Stimulated activated CD4-positive, alpha-beta T cell treated with anti-CD3 and anti-CD28 coated beads, Interleukin-1b, Interleukin-23, amount 100 ng/mL, for 24 hours (primary cell): Measurements from ENCODE around the gene TMOD2.

Experiments
- DNase-seq, 4 experiments: peaks; one replicate each; pipeline ENCODE4 v3.0.0-alpha.2; 2020; ENCODE audit warnings: low read depth in 4 of 4, low spot score in 1 of 4

The TMOD2 gene

DNA sequence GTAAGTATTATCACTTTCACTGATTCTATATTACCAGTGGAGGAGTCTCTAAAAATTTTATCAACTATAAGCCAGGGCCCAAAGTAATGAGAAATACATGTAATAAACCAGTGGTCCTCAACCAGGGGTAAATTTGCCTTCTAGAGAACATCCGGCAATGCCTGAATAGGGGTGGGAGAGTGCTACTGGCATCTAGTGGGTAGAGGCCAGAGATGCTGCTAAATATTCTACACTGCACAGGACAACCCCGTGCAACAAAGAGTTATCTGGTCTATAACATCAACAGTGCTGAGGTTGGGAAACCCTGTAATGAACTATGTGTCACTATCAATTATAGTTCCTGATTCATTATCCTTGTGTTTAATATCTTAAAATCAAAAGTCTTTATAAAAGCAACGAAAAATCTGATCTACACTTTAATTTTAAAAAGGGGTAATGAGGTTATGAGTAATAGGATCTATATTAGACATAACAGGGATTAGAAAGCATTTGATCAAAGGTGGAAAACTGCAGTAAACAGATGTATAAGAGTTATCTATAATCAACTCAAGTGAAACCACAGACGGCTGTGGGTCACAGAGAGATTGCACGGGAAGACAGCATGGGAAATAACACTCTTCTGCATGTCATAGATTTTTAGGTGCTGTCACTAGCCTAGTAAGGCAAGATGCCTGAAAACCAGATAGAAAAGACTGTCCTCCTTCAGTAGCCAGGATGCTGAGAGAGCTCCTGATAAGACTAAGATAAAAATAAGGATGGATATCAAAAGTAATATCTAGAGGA is 16.0 kb upstream of the TMOD2 start:
- DNase-seq = no peak

DNA sequence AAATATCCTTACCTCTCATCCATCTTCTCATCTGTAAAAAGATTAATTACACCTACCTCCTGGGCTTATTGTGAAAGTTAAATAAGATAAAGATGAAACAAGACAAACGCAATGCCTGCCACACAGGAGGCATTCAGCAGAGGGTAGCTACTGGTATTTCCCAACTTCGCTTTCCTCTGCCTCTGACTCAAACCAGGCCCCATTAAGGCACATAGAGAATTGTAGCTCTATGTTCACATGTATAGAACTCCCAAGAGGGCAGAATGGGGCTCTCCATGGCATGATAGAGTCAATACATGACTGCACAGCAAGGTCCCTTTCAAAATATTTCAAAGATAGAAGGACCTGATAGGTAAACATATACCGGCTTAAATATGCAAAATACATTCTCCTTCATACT is 15.3 kb upstream of the TMOD2 start:
- DNase-seq = no peak

DNA sequence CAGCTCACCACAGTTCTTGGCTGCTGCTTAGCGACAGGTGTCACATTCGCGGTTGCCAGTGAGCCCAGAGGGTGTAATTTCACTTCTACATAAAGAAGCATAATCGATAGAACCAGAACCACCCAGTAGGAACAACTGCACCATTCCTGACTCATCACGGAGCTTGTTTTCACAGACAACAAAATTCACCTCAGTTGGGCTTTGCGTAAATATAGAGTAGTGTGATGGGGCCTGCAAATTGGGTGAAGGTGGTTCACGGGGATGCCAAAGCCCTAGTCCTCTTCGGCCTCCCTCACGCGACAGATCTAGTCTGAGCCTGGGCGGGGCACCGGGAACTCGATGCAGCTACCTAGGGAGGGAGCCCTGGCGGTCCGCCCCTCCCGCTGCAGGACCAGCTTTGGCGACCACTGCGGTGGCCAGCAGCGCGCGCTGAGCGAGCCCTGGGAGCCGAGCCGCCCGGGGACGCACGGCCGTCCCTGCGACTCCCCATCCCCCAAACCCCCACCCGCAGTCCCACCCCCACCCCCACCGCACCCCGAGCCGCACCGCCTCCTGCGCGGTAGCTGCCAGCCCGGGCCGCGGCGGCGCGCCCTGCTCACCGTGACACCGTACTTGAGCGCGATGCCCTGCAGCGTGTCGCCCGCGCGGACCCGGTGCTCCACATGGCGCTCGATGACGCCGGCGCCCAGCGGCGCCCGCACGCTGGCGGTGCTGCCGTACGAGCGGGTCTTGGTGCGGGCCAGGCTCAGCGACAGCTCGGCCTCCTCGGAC is 14.5 kb upstream of the TMOD2 start:
- DNase-seq = peak in 1 of 4 experiments; percentile 51

DNA sequence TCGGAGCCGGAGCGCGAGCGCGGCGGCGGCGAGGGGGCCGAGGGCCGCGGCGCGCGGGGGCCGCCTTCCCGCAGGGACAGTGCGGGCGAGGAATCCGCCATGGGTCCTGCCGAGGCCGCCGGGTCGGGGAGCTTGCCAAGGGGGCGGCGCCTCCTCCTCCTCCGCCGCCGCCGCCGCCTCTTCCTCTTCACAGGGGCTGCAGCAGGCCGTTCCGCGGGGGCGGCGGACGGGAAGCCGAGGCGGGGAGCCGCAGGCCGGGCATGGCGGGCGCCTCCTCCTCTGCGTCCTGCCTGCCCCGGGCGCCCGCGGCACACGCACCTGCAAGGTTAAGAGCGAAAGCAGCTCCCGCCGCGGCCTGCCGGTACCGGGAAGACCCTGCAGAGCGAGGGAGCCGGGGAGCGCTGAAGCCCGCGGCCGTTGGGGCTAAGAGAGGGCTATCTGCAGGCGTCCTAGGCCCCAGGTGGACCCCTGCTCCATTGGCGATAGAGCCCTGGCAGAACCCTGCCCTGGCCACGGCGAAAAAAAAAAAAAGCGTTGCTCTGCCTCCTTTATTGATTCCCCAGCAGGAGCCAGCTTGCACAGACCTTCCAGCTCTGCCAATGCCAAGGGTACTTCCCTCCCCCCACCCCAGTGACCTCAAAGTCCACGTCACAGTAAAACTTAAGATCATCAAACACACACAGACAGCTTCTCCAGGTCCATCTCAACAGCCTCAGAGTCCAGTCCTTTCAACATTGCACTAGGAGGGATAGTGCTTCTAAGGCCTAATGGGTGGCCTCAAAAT is 13.7 kb upstream of the TMOD2 start, which contains the start of gene LYSMD2:
TSS of gene LYSMD2 (minus strand) at position 134 of the 784 bp plus-strand sequence. CDS start at position 101, 33 bp downstream.
- DNase-seq = peak in 3 of 4 experiments; percentile 40 to 61 (median 49)

DNA sequence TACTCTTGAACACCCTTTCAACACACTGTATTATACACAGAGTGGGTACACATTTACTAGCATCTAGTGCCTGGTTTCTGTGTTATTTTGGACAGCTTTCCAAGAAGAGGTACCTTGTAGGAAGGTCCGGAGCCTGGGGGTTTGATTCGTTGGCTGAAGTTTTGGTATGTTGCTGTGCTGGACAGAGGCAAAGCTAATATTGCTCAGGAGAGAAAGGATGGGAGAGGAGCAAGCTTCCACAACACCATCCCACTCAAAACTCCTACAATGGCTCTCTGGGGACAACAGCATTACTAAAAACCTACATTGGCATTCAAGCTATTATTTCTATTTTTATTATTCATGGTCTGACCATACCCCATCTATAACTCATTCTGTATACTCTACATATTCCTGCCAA is 12.8 kb upstream of the TMOD2 start:
- no peak for DNase-seq

DNA sequence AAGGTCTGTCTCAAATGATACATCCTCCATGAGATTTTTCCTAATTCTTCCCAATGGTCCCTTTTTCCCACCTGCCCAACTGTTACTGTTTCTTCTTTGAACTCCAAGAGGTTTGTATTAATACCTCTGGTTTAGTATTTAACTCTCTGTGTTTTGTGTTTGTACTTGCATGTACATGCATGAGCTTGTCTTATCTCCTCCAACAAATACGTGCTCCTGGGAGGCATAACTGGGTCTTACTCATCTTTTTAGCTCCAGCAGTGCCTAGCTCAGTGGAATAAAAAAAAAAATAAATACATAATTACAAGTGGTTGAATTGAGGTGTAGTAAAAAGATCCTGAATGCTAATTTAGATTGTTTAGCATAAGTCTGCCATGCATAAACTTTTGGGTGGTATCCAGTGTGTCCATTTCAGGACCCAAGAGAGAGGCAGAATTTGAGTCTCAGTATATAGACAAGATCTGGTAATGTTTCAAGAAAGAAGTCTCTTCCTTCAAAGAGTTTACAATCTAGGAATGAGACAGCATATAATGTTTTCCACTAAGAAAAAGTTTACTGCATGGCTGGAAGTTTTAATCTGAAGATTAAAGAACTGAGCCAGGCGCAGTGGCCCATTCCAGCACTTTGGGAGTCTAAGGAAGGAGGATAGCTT is 12.2 kb upstream of the TMOD2 start:
- DNase-seq = no peak

DNA sequence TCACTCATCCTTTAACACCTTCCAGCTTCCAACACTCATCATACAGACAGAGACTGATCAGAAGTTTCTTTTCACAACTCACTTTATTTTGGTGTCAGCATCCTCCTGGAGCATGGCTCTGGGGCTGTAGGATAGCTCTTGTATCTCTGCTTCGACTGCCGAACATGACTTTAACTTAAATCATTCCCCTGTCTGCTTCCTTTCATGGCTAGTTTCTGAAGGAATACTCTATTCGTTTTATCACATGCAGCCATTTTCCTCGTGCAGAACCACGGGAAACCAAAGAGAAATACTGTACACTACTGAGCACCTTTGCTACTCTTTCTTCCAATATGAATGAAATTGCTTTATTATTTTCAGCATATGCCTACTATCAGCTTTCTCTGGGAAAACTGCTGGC is 2.1 kb upstream of the TMOD2 start:
- DNase-seq = no peak

DNA sequence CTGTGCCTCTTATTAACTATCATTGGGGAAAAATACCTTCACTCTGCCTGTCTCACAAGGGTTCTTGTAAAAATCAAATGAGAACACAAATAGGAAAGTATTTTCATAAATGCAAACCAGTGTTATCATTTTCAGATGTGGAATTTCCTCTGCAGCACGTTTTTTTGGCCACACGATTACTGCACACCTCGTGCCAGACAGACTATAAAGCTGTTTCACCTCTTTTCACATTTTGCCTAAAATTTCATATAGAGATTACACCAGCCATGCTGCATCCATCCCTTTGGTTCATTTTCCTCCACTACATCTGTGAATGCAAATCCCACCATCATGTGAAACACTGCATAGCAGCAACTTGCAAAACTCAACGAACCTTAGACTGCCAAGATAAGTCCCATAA is 1.2 kb upstream of the TMOD2 start:
- no peak for DNase-seq

DNA sequence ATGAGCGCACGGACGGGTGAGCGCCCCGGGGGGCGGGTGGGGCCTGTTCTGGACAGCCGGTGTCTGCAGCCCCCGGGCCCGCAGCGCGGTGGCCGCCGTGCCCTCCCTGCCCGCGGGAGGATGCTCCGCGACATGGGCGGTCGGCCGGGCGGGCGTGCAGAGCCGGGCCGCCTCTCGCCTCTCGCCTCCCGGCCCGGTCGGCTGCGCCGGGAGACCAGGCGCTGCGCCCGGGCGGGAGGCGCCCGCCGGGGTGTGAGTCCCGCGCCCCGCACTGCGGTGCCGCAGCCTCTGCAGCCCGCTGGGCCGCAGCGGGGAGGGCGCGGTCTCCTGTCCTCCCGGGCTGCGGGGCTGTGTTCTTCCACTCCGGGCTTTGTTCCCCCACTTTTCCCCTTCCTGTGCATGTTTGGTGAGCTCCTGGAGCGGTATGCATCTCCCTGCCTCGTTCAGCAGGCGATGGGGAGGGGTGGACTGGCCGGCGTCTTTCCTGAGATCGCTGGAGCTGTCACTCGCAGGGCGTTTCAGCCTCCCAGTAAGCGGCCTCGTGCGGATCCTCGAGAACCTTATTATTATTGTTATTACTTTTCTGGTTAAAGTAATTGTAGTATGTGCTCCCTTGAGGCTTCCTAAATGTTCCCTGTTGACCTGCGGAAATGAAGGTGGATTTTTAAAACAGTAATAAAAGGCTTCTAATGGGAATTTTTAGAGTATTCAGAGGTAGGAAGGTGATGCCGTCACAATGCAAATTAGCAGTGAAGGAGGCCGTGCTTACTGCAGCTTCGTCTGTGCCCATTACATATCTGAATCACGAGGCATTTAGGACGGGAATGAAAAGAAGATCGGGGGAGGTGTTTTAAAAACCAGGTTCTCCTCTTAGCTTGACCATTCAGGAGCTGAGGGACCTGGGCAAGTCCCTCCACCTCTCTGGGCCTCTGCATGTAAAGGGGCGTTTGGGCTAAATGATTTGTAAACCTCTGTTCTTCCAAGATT is 593 bp downstream of the TMOD2 start:
- no peak for DNase-seq

DNA sequence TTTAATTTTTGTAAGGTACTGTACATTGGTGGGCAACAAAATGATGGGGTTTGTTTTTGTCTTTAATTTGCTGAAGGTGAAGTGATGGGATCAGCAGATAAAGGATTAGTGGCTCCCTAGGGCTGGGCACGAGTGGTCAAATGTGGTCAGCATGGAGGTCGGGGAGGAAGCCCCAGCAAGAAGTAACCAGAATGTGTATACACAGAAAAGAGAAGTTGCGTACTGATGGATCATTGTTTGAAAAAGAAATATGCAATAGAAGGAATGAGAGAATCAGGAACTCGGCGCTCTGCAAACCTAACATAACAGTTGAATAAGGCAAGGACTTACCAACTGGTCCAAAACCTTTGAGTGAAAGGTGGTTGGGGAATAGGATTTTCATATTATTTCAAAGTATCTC is 1.5 kb downstream of the TMOD2 start:
- no peak for DNase-seq

DNA sequence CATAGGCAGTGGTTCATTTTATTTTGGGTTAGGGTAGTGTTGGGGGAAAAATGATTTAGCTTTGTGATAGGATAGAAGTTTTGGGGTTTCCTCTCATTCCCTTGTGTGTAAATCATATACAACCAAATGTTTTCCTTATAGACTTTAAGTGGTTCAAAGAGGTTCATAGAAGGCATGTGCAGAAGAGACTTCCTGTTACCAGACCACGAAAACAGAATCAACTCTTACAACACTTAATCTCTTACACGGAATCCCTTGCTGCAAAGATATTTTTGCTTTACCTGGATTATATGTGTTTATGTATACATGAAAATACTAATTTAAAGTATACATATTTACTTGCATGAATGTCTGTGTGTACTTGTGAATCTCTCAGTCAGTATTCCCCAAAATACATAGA is 2.9 kb downstream of the TMOD2 start:
- no peak for DNase-seq

DNA sequence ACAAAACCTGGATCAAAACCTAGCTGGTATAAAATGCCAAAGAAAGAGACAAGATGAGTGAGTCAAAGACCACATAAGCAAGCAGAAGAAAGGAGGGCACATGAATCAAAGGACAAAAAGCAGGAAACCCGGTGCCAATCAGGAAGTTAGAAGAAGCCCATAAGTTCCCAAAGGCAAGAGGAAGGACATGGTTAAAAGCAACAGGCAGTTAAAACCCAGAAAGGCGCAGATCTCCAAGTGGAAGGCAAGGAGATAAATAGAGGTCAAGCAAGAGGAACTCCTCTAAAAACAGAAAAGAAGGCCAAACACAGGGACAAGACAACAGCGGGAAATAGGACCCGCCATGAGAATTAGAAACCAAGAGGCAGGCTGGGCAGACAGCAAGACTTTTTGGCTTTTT is 4.4 kb downstream of the TMOD2 start:
- DNase-seq = no peak

DNA sequence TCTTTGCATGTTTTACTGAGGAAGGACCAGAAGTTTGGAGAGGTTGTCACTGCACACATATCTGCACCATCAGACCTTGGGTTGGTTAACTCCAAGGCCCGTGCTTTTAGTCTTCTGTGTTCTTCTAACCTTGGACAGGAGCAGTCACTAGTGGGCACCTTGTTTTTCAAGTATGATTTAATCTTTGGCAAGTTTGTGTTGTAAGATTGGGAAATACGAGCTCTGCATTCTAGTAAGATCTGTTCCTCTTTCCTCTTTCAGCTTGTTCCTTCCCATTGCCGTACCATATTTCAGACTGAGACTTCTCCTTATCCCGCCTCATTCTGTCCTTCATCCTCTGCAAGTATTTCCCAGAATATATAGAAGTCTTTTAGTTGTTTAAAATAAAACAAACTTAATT is 5.1 kb downstream of the TMOD2 start:
- no peak for DNase-seq

DNA sequence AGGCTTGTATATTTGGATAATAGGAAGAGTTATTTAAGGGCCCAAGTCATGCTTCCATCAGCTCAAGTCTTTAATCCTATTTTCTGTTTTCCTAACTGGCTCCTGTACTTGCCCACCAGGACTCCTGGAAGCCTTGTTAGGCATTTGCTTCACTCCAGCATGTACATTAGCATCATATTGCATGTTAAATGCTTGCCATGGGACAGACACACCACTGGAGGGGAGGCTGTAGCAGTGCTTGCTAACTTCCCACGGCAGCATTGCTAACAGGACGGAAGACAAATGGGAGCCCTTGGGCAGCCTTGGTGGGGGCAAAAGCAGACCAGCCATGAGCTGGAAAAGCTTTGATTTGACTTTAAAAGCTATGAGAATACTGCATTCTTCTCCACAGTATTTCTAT is 6.1 kb downstream of the TMOD2 start:
- DNase-seq = no peak

DNA sequence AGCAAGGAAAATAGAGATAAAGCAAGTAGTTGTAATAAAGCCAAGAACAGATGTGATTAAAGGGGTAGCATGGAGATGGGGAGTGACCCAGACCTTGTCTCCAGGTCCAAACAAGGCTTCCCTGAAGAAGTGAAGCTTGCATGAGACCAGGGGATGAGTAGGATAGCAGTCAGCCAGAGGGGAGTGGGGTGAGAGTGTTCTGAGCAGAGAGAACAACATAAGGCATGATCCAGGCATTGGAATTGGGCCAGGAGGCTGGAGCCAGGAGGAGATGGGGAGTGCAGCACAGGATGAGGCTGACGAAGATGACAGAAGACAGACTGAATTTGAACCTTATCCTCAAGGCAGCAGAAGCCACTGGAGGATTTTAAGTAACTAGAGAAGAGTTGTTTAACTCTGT is 7.2 kb downstream of the TMOD2 start:
- DNase-seq = no peak

DNA sequence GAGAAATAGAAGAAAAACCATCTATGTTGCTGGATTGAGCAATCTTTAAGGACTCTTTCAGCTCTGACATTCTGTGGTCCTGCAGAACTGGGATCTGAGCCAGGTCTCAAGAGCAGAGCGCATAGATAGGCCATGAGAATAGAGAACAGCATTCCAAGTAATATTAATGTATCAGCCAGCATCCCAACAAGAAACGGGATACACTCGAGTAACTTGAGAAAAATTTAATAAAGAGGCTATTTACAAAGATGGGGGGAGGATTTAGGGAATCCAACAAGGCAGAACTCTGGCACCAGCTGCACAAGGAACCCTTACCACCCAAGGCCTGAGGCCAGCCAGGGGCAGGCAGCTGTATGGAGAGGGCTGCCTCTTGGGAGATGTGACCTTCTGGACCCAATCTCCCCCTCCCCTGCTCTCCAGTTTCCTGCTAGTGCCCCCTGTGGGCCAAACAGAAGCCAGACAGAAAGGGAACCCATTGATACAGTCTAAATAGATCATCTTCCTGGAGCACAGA is 8.2 kb downstream of the TMOD2 start:
- no peak for DNase-seq

DNA sequence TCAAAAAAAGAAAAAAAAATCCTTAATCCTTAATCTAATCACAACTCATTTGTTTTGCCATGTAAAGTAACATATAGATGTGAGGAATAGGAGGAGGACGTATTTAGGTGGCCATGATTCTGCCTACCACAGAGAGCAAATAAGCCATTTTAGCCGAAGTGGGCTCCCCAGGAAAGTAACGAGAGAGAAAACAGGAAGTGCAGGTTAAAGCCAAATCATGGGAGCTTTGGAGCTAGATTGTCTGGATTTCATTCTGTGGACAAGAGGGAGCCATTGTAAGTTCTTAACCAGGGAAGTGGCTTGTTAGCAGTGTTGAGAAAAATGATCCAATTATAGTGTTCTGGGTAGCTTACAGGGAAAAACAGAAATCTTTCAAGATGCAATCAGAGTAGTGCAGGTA is 9.4 kb downstream of the TMOD2 start:
- DNase-seq = no peak

DNA sequence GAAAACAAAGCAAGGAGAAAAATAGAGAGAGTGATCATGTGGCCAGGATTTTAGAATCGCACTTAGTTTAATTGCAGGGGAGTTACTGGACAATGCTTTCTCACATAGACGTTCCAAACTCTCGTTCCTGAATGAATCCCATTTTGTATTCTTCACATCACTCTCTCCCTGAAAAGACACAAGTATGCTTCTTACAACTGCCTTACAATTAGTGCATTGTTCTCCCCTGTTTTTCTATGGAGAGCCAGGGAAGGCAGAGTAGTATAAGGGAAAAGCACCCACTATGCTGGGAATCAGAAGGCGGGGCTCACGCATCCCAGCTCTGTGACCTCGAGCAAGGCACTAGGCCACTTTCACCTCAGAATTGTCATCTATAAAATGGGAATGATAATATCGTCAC is 14.4 kb downstream of the TMOD2 start:
- DNase-seq = no peak

DNA sequence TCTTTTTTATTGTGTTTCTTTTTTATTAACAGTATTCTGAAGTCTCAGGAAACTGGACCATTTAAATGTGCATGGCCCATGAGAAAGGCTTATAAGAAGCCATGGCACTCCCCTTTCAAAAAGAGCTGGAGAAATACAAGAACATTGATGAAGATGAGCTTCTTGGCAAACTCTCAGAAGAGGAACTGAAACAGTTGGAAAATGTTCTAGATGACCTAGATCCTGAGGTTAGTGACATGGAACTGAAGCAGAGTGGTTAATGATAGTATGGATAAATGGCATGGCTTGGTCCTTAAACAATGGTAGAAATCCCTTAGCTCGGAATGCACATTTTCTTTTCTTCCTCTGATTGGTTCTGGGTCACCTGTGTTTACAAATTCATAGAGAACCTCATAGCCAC is 14.9 kb downstream of the TMOD2 start:
- DNase-seq = no peak

DNA sequence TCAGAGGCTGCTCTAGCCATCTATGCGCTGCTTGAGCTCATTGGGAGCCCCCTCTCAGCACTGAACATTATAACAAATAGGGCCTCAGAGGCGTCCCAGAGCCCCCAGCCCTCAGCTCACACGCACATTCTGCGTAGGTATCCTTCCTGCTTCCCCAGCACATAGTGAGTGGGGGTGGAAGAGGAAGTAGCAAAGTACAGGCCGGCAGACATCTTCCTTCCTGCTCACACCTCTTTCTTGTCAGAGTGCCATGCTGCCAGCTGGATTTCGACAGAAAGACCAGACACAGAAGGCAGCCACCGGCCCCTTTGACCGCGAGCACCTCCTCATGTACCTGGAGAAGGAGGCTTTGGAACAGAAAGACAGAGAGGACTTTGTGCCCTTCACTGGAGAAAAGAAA is 16.6 kb downstream of the TMOD2 start:
- no peak for DNase-seq
